HS-27A (cell line): ENCODE data around the gene CDK5RAP3.
A peak's percentile ranks its signal among the peaks of the same experiment; 100 is the strongest.

Experiments
- DNase-seq: peaks from one replicate; pipeline ENCODE4 v3.0.0-alpha.2; 2012; ENCODE audit warnings: low read depth, missing footprints

The CDK5RAP3 gene

DNA sequence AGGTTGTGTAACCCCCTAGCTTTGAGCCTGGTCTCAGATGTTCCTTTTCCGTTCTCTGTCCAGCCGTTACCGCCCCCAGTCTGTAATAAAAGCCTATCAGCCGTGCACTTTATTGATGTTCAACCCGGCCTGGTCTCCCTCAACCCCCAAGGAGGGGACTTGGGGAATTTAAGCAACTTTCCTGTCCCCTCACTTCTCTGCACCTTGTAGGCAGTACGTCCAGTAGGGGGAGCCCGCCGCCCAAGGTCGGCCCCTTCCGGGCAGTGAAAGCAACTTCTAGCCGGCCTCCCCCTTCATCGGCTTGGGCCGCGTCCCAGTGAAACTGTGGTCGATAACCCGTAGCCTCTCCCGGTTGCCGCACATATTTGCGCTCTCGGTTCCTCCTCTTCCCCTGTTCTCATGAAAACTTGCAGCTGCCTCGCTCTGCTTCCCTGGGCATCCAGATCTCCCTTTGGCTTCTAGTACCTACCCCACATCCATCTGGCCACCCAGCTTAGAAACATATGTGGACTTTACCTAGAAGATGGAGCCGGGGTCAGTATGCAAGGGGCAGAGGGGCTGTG, 21.6 kb upstream of the CDK5RAP3 start:
- DNase-seq: peak; percentile 46

DNA sequence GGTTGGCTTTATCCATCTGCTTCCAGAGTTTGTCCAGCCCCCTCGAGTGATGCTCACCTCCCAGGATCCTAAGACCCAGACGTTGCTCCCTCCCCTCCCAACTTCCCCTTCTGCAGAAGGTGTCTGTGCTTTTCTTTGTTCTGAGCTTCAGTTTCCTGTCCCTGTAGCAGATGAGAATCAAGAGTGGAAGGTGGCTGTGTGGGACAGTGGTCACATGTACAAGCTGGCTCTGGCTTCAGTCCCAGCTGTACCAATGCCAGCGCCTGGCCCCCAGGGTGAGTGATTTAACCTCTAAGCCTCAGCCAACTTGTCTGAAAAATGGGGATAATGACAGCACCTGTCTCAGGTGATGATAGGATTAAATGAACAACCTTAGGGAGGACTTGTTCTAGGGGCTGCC, 21.0 kb upstream of the CDK5RAP3 start:
- no peak for DNase-seq

DNA sequence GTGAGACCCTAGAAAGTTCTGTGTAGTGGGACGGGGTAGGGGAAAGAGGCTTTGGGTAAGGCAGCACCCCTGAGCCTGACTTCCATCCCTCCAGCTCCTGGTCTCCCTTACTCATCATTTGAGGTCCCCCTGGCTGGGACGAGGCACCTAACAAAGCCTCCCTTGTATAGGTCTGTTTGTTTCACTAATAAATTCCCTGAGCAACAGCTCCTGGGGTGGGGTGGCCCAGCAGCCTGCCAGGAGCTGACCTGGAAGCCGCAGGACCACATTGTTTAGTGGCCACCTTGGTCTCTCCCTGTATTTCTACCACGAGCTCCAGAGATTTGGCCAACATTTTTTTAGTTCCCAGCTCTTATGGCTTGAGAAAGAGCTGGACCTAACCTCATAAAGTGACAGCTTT, 20.5 kb upstream of the CDK5RAP3 start:
- no peak for DNase-seq

DNA sequence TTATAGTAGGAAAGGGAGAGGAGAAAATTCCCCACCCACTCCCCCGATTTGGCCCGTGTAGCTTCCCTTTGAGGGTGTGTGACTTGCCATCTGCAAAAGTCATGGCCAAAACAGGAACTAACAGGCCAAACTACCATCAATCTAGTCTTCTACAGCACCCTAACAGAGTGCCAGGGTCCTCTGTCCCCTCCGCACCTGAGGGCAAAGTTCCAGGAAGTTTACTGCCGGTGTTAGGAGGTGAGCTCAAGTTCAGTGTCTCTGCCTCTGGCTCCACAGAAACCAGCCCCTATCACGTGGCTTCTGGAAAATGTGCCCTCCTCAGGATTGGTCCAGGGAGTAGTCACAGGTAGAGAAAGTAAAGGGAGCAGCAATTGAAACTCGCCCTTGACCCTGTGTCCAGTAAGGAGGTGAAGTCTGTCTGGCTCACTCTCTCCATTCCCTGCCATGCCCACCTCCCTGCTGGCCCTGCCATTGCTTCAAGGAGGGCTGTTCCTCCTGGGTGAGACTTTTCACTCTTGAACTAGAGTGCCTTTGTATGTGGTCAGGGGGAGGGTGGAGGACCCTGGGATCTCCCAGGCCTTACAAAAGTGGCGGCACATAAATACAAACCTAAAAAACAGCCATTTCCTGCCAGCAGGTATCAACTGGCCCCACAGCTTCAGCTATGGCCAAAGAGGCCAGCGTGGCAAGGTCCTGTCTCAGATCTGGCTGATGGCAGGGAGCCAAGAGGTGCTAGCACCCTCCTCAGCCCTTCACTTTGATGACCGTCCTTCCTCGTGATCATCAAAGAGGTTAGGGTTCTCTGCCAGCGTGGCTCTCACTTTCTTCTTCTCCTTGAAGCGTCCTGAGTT, 18.5 kb upstream of the CDK5RAP3 start:
- DNase-seq: no peak

DNA sequence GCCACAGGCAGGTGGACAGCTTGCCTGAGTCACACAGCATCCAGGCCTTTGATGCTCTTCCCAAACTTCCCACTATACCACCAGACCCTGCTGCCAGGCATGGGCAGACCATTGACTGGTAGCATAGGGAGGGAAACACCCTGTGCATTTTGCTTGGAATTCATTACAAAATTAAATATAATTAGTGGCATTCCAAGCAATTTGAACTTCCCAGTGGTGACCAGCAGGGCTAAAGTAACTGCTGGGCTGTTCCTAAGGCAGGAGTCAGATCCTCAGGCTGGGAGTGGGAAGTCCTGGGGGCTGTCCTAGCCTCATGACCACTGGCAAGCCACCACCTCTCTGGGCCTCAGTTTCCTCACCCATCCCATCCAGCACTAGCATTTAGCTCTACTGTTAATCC, 17.0 kb upstream of the CDK5RAP3 start:
- DNase-seq: no peak

DNA sequence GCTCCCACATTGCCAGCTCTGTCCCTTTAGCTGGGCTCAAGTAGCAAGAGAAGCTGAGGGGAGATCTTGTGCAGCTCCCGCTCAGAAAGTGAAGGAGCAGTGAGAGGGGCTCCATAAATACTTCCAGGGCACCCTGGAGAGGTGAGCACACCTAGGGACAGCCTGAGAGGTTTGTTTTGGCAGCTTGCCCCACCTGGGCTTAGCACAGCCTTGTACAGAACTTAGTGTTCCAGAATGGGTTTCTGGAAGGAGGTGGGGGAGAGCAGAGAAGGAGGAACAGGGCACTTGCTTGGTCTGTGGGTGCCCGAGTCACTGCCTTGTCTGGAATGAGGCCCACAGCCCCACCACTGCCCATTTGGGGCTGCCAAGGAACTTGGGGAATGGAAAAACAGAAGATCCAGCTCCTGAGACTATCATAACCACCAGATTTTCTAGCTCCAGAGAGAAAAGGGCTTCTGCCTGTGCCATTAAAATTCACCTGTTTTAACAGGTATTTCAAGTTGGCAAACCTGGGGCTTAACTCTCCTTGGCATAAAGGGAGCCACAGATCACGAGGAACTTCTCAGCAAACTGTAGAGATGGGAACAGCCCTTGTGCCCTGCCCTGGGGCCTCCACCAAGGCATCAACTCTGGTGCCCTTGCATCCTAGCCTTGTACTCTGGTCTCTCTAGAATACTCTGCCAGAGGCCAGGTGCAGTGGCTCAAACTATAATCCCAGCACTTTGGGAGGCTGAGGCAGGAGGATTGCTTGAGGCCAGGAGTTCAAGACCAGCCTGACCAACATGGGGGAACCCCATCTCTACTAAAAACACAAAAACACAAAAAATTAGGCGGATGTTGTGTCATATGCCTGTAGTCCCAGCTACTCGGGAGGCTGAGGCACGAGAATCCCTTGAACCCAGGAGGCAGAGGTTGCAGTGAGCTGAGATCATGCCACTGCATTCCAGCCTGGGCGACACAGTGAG, 15.1 kb upstream of the CDK5RAP3 start:
- no peak for DNase-seq

DNA sequence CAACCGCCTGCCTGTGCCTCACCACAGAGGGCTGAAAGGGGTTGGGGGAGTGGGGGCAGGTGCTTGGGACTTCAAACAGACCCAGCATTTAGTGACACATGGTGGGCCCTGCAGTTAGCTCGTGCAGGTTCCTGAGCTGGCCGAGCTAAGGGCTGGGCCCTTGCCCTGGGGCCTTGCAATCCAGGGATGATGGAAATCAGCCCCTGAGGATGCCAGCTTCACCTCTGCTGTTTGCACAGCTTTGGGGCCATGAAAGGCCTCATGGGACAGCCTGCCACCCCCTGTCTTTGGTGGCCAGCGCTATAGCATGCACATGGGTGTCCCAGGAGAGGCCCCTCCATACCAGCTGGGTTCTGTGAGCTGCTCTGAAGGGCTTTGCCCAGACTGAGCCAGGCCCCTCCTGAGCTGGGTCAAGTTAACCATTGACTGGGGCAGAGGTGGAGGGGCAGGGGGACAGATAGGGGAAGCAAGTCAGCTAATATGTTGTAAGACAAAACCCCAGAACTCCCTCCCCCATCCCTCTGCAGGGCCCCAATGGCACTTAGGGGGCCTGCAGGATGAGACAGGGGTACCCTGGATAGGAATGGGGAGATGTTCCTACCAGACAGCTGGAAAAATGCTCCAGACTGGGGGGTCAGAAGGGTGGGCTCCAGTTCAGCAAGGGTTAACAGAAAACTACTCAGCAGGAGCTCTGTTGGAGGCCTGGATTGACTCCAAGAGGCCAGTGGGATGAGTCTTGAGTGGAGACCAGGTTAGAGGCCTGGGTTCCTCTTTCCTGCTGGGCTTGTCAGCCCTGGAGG, 13.9 kb upstream of the CDK5RAP3 start:
- no peak for DNase-seq

DNA sequence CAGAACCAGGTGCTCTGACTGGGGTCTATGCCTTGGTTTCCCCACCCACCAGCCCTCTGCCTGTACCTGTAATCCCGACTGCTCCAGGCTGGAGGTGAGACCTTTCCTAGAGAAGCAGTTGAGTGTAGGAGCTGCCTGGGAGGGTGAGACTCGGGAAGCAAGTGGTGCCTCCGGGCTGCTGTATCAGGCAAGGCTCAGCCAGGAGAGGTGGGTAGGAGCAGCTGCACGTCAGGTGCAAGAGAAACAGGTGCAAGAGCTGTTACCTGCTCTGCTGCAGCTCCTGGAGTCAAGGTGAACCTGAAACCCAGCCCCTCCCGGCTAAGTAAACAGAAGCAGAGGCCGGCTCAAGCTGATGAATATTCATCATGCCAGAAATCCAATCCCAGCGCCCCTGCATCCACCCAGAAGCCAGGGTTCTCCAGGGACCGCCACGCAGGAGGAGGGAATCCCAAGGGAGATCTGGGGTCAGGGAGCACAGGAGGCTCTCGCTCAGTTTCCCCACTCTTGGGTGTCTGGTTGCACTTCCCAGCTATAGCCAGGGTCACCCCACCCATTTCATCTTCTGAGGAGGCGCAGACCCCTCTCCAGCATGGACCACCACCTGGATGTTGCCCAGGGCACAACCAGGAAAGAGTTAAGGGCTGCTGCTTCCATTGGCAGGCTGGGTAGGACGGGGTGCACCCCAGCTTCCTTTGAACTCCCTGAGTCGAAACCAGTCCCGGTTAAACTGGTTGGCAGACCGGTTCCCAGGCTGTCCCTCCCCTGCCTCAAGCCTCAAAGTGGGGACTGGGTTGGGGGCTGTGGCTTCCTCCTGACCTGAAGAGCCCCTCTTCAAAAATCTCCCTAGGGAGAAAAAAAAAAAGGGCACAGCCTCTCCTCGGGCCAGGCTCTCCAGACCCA, 13.1 kb upstream of the CDK5RAP3 start, which contains the start of gene PRR15L:
Gene PRR15L (minus strand): TSS at position 293 of the 900 bp plus-strand sequence. CDS start 4,649 bp downstream, outside the sequence.
- DNase-seq: no peak

DNA sequence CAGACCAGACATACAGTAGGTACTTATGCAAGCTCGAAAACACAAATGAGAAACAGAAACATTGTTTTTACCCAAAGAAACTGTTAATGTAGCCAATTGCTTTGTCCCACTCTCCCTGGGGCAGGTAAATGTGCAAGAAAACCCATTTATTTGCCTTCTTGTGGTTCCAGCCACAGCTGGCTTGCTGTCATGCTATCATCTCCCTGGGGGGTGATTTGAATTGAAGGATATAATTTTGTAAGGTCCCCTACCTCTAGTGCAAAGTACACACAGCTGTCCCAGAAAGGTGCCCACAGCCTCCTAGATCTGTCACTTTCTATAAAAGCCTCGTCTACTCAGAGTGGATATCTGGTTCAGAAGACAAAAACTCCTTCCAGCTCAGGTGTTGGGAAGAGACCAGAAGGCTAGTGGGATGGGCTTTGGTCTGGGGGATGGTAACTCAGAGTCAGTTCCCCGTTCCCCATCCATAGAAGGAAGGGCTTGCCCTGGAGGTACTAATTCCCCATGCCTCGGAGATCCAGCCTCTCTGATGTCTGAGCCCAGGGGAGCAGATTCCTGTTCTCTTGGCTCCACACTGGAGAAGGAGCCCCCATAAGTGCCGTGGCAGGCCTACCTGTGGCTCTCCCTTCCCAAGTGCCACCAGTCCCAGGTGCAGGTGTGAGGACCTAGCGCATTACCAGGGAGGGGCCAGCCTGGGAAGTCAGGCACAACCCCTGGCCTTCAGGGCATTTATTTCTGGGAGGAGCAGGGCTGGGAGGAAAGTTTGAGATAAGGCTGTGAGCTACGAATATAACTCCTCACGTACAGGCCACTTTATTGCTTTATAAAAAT, 10.9 kb upstream of the CDK5RAP3 start:
- no peak for DNase-seq

DNA sequence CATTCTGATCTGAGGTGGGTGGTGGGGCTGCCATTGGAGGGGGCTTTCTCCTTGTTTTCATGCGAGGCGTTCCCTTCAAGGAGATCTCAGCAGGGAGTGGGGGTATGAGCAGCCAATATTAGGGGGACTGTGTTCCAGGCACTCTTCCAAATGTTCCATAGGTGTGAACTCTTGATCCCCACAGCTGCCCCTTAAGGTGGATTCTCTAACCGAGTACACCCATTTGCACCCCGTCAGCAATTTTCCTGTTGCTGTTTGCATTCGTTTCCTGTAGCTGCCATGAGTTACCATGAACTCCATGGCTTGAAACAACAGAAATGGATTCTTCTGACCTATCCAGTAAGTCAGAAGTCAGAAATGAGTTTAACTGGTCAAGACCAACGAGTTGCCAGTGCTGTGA, 9.5 kb upstream of the CDK5RAP3 start:
- no peak for DNase-seq

DNA sequence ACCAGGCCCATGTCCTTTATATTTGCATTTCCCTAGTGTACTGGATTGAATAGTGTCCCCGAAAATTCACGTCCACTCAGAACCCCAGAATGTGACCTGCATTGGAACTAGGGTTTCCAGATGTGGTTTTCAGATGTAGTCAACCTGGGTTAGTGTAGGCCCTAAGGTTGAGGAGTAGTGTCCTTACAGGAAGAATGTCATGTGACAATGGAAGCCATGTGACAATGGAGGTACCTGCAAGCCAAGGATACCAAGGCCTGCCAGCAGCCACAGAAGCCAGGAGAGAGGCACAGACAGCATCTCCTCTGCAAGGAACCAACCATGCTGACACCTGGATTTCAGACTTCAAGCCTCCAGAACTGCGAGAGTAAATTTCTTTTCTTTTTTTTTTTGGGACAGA, 8.0 kb upstream of the CDK5RAP3 start:
- no peak for DNase-seq

DNA sequence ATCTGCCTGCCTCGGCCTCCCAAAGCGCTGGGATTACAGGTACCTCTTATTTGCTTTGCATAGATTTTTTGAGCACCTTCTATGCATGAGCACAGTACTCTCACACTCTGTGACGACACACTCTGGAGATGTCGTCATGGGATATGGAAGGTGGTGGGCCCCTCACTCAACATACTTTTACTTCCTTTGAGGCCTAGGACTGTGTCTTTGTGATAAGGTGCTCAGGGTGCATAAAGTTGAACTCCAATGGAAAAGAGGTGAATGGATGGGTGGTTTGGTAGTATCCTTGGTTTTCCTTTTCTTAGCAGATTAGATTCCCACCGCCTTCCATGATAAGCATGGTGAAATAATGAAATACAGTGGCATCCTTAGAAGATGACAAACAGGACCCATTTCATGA, 6.1 kb upstream of the CDK5RAP3 start:
- no peak for DNase-seq

DNA sequence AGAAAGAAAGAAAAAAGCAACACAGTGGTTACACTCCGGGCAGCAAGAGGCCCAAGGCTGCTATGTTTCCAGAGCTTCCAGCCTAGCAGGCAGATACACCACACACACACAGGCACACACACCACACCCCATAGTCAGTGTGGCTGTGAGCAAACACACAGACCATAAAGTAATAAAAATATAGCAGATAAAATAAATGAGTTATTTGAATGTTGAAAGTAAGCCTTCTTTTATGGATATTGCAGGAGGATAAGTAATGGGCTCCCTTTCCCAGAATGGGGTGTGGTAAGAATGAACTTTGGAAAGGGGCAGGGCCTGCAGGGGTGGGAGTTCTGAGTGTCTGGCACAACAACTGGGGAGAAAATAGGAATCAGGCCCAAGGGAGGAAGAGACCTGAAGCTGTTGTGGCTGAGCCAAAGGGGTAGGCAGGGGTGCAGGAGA, 4.8 kb upstream of the CDK5RAP3 start:
- DNase-seq: no peak

DNA sequence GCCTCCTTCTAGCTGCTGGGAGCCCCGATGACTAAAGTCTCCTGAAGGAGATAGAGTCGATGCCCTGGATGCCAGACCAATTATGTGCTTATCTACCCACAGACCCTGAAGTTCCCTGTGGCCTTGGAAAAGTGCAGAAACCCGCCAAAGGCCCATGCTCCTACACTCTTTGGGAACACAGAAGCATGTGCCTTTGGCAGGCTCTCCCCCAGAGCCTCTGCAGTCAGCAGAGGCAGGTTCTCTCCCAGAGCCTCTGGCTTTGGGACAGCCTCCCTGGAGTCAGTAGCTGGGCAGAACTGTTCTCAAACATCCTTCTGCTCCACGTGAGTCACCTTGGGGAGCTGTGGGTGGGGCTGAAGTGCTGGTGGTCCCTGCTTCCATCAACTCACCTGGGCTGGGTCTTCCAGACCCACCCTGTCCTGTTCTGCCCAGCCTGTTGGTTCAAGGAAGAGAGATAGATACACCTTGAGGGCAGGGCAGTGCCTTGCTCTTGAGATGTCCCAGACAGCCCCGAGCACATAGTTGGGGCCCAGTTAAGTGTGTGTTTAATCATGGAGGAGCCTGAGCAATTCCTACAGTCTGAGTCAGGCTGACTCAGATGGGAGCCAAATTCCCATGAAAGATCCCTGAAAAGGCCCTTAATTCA, 3.2 kb upstream of the CDK5RAP3 start:
- DNase-seq: peak; percentile 92

DNA sequence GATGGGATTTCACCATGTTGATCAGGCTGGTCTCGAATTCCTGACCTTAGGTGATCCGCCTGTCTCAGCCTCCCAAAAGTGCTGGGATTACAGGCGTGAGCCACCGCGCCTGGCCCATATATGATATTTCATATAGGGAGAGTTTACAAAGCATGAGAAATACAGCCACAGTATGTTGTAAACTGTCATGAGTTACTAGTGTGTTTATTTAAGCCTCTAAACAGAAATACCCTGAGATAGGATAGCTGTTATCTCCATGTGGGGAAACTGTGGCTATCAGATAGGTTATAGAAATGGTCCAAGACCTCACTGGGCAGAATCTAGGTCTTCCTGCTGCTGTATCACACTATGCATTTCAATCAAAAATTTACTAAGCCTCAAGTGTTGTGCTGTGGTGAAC, 2.1 kb upstream of the CDK5RAP3 start:
- no peak for DNase-seq

DNA sequence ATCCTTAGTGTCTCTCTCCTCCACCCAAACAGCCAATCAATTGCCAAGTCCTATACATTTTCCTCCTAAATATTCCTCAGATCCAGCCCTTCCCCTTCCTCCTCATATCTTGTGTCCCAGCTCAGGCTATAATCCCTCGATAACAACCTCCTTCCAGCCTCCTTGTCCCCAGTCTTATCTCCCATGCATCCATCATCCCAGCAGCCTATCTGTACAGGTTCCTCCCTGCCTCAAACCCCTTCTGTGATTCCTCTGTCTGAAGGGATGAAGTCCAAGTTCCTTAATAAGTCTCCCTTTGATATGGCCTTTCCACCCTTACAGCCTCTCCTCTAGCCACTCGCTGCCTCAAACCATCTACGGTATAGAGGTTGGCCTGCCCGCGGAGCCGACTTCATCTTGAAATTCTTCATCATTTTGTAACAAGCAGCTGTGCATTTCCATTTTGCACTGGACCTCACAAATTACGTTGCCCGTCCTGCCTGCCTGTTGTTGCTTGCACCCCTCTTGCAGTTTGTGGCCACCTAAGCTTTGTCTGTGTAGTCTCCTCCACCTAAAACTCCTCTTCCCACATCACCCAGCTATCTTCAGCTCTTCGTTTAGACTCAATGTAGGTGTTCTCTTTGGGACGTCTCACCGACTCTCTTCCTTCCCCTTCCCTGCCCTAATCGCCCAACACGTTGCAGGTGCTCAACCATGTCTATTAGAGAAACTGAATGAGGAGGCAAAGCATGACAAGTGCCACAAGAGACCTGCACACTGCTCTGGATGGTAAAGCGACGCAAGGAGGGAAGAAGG, 786 bp upstream of the CDK5RAP3 start:
- DNase-seq: no peak

DNA sequence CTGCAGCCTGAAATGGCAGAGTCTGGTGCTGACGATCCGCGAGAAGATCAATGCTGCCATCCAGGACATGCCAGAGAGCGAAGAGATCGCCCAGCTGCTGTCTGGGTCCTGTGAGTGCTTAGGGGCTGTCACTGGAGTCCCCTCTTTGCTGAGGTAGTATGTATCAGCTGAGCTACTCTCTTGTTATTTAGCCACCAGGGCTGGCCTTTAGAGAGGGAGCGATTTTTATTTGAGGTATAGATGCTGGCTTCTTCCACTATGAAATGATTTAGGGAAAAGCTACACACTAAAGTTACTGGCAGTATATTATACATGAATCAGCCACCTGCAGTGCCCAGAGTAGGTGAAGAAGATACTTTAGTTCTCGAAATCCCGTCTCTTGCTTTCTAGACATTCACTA, 2.6 kb downstream of the CDK5RAP3 start:
- DNase-seq: no peak

DNA sequence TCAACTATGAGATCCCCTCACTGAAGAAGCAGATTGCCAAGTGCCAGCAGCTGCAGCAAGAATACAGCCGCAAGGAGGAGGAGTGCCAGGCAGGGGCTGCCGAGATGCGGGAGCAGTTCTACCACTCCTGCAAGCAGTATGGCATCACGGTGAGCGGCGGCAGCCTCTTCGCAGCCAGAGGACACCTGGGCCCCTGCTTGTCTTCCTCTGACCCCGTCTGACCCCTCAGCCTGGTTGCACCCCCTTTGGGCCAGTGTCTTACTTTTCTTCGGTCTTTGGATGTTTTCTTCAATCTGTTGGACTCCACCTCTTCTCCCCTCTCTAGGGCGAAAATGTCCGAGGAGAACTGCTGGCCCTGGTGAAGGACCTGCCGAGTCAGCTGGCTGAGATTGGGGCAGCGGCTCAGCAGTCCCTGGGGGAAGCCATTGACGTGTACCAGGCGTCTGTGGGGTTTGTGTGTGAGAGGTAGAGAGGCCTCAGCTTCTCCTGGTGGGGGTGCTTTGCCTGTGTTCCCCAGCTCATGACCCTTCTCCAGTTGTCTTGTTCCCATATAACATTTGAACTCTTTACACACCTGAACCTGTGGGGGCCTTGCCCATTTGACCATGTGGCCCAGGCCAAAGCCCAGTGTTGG, 4.4 kb downstream of the CDK5RAP3 start:
- no peak for DNase-seq
